NB4 (cell line): ENCODE measurements around the gene MCAT.

Source experiments
- CTCF ChIP-seq: IDR thresholded peaks from one replicate; pipeline ENCODE4 v1.5.1; 2012; ENCODE audit warnings: low read depth, low read length
- MAX ChIP-seq: IDR thresholded peaks from 2 replicates; pipeline ENCODE4 v1.6.1; 2011; ENCODE audit warnings: low read depth, low read length
- POLR2A ChIP-seq: IDR thresholded peaks from 2 replicates; pipeline ENCODE4 v1.6.1; 2011; ENCODE audit warnings: mild to moderate bottlenecking; ENCODE audit not compliant: insufficient read length; ENCODE audit errors: extremely low read depth

- TF ChIP-seq POLR2A: peak; percentile 36
- no peak for TF ChIP-seq CTCF
- TF ChIP-seq MAX: peak; percentile 73
These were observed 43.3 kb upstream of the MCAT start, which contains the start of gene TTLL12 for GRCh38 chr22:43186272-43187170.
